Thyroid gland (tissue), 4 donors: ENCODE measurements around the gene GYG1. TPM values are rescaled to one million over a fixed set of nuclear protein-coding genes. Genes with fewer than 3 reads are reported as not detected.

Source experiments
- DNase-seq, 2 donors: peaks; one replicate each; pipeline ENCODE4 v3.0.0-alpha.2; 2019
- H3K27ac ChIP-seq, 3 donors: fragments of 200-600 bp; sonication (generic); 1 replicate in 2 of 3; 2 replicates in 1 of 3; pipeline ENCODE4 v1.5.1; 2016 to 2019; ENCODE audit warnings: mild to moderate bottlenecking in 1 of 3, moderate library complexity in 1 of 3
- H3K27me3 ChIP-seq: fragments of 200-600 bp; sonication (generic); one replicate; pipeline ENCODE4 v1.5.1; 2019
- H3K36me3 ChIP-seq, 2 donors: fragments of 200-600 bp; sonication (generic); one replicate each; pipeline ENCODE4 v1.5.1; 2016 to 2019
- H3K4me1 ChIP-seq, 2 donors: fragments of 200-600 bp; sonication (generic); one replicate each; pipeline ENCODE4 v1.5.1; 2017 to 2019
- H3K4me3 ChIP-seq, 3 donors: fragments of 200-600 bp; sonication (generic); replicated peaks in 1 of 3; 1 replicate in 2 of 3; 2 replicates in 1 of 3; pipeline ENCODE4 v1.5.1; 2016; ENCODE audit warnings: mild to moderate bottlenecking in 1 of 3
- H3K9me3 ChIP-seq: fragments of 200-600 bp; sonication (generic); one replicate; pipeline ENCODE4 v1.5.1; 2017
- CTCF ChIP-seq, 6 experiments: fragments of 200-600 bp in 3 of 6; fragments of 450-650 bp in 3 of 6; sonication (generic) in 3 of 6; IDR thresholded peaks; one replicate each; pipeline ENCODE4 v1.5.1; 2016 to 2019; ENCODE audit warnings: antibody characterized with exemption in 6 of 6, mild to moderate bottlenecking in 2 of 6, inconsistent platforms in 1 of 6, moderate library complexity in 1 of 6
- POLR2A ChIP-seq, 2 donors: fragments of 450-650 bp; IDR thresholded peaks; one replicate each; pipeline ENCODE4 v1.6.1; 2017; ENCODE audit warnings: antibody characterized with exemption in 2 of 2, mild to moderate bottlenecking in 2 of 2, moderate library complexity in 1 of 2
- WGBS, 2 donors: methylation state at CpG; one replicate each; pipeline ENCODE4 v1.1.5; 2017; 5-methylcytosine and 5-hydroxymethylcytosine counted together
- intact Hi-C: fragments of 100-400 bp; cut with DNase I; formaldehyde crosslinking; loops from one replicate; pipeline ENCODE4 v1.15.1; 2023
- total RNA-seq, 4 donors: library from RNA; depleted of rRNA; stranded (reverse); fragments of >200 nt; gene quantifications; one replicate each; pipeline ENCODE4 v1.2.3, GENCODE V29; 2016

Gene GYG1
- total RNA-seq, 4 donors from 2014 or later: 26.4 to 86.3 (median 29.3) TPM

GRCh38 chr3:148992635-148993255, 1.4 kb downstream of the GYG1 start:
- DNase-seq: peak in 1 of 2 donors; percentile 9
- Histone ChIP-seq H3K9me3 (no peaks in the 10 kb centered on the region), H3K4me3 (peak overlapping the region in 1 of 3 donors; percentile 79), H3K27ac (no peak overlapping the region), H3K4me1 (peaks cover 0 to 6% of the 10 kb centered on the region in 2 donors), H3K27me3 (no peaks in the 10 kb centered on the region), H3K36me3 (peaks cover 11 to 16% of the 10 kb centered on the region in 2 donors)
- intact Hi-C loops: no loop called here
- 91 to 92% methylated on average over 10 of the region's 10 CpGs for WGBS, 2 donors
- TF ChIP-seq POLR2A (IDR thresholded peaks at IDR 0.05) (no peak), CTCF (IDR thresholded peaks at IDR 0.05) (no peak)

DNA sequence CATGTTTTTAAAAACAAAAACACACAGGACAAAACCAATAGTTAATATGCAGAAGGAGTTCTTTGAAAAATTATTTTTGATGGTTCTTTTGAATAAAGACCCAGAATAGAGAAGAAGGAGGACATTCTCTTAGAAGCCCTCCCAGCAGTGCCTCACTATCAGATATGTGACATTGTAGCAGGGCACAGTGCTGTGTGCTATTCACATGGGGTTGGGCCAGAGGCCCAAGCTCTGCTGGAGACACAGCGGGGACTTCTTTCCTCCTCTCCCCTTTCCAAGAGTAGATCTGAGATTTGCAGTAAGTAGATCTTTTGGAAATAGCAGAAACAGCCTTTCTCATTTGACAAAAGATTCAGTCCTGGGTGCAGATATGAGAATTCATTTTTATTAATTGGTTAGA, 6.3 kb downstream of the GYG1 start:
- H3K27ac ChIP-seq: no peak overlapping the region
- no peak for TF ChIP-seq POLR2A (IDR thresholded peaks at IDR 0.05)
- no peak for TF ChIP-seq CTCF (IDR thresholded peaks at IDR 0.05)
- intact Hi-C loops: no loop called here
- H3K4me3 ChIP-seq: no peak overlapping the region
- no peaks in the 10 kb centered on the region for H3K9me3 ChIP-seq
- peaks cover 11 to 16% of the 10 kb centered on the region in 2 donors for H3K36me3 ChIP-seq
- H3K4me1 ChIP-seq: peaks cover 0 to 4% of the 10 kb centered on the region in 2 donors
- no peaks in the 10 kb centered on the region for H3K27me3 ChIP-seq
- WGBS, 2 donors: 94 to 97% methylated on average over 1 of the region's 1 CpG
- no peak for DNase-seq

GRCh38 chr3:148998297-148998696, 7.0 kb downstream of the GYG1 start:
- TF ChIP-seq POLR2A (IDR thresholded peaks at IDR 0.05) (no peak), CTCF (IDR thresholded peaks at IDR 0.05) (no peak)
- Histone ChIP-seq H3K9me3 (no peaks in the 10 kb centered on the region), H3K4me3 (no peak overlapping the region), H3K4me1 (no peaks in the 10 kb centered on the region), H3K36me3 (peaks cover 11 to 16% of the 10 kb centered on the region in 2 donors), H3K27ac (no peak overlapping the region), H3K27me3 (no peaks in the 10 kb centered on the region)
- intact Hi-C loops: no loop called here
- WGBS, 2 donors: 92% methylated on average over 5 of the region's 5 CpGs
- DNase-seq: no peak

DNA sequence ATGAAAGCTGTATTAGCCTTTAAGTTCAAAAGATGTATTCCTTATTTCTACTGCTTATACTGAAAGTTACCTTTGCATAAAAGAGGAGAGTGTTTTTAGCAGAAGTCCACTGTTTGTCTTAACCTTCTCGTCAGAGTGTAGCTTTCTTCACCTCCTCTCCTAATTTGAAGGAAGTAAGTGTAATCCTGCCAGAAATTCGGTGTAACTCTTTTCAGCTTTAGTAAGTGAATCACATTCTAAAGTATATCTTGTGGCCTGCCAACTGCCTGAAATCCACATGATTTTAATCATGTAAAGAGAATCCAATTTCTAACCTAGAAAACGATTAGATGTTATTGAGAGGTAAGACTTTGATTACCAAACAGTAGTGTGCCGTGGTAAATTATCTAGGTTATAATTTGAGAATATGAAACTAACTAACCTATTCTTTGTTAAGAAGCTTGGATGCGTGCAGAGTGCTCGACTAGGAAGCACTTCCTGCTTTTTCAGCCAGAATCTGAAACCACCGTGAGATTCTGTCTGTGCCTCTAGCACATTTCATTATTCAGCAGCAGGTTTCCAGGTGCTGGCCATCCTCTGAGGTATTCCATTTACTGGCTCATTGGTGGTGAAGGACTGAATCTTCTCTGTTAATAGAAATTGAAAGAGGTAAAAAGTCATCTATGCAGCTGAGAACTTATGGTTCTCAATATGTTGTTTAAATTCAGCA, 7.5 kb downstream of the GYG1 start:
- H3K27me3 ChIP-seq: no peaks in the 10 kb centered on the region
- no peak overlapping the region for H3K4me3 ChIP-seq
- H3K9me3 ChIP-seq: no peaks in the 10 kb centered on the region
- intact Hi-C loops: no loop called here
- no peaks in the 10 kb centered on the region for H3K4me1 ChIP-seq
- TF ChIP-seq CTCF (IDR thresholded peaks at IDR 0.05) (no peak), POLR2A (IDR thresholded peaks at IDR 0.05) (no peak)
- peaks cover 11 to 16% of the 10 kb centered on the region in 2 donors for H3K36me3 ChIP-seq
- H3K27ac ChIP-seq: no peak overlapping the region
- no peak for DNase-seq
- WGBS, 2 donors: 62 to 66% methylated on average over 7 of the region's 7 CpGs

GRCh38 chr3:148999806-149000205, 8.5 kb downstream of the GYG1 start:
- TF ChIP-seq POLR2A (IDR thresholded peaks at IDR 0.05) (no peak), CTCF (IDR thresholded peaks at IDR 0.05) (no peak)
- Histone ChIP-seq H3K27ac (no peak overlapping the region), H3K4me1 (peaks cover 5 to 7% of the 10 kb centered on the region in 2 donors), H3K9me3 (no peaks in the 10 kb centered on the region), H3K4me3 (no peak overlapping the region), H3K36me3 (peaks cover 4 to 11% of the 10 kb centered on the region in 2 donors), H3K27me3 (no peaks in the 10 kb centered on the region)
- intact Hi-C loops: no loop called here
- no peak for DNase-seq
- 87 to 94% methylated on average over 3 of the region's 3 CpGs for WGBS, 2 donors
